Activated CD4-positive, alpha-beta T cell treated with anti-CD3 and anti-CD28 coated beads for 24 hours (primary cell): ENCODE measurements around the gene SPATA31C1.
"Not testable (repeated sequence)": the region's sequence is repeated elsewhere in the genome, so short reads cannot be mapped to it uniquely, and the experiment has no call there.

ENCODE experiments used
- DNase-seq, 2 donors: peaks; one replicate each; pipeline ENCODE4 v3.0.0-alpha.2; 2020; ENCODE audit warnings: low read depth in 2 of 2

SPATA31C1 gene

DNA sequence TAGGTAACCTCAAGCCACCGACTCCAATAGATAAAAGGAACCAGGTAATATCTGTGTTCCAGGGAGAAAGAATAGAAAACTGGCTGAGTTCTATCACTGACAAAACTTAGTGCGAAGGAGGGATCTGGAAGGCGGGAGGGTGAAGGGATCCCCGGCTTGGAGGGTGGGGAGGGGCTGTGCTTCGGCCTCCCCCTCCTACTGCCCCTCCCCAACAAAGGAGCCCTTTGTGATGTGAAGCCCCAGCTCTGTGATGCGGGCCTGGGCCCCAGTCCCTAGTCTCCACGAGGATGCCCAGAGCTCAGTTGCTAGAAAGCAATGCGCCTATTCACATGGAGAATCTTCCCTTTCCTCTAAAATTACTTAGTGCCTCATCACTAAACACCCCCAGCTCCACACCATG is at the start of gene SPATA31C1:
Gene SPATA31C1, plus strand, starts transcription at position 301 of the 400 bp plus-strand sequence.
- DNase-seq: not testable (repeated sequence)

GRCh38 chr9:87868175-87868574 is 49.6 kb upstream of the SPATA31C1 start:
- no peak for DNase-seq

GRCh38 chr9:87868635-87869034 is 49.1 kb upstream of the SPATA31C1 start:
- DNase-seq: no peak

DNA sequence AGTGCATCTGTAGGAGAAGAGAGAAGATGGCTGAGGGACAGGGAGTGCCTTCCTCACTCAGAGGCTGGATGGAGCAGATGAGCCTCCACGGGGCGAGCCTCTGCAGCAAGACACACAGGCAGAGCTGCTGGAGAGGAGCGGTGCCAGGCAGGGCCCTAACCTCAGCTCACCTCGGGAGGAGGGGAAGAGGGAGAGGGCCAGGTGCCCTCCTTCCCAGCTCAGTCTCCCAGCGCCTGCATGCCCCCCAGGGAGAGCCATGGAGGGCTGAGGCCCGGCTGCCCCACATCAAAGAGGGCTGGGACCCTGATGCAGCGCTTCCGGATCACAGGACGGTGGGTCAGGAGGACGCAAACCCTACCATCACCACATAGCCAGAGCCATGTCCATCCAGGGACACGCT is 48.7 kb upstream of the SPATA31C1 start:
- no peak for DNase-seq

GRCh38 chr9:87871425-87872078 is 46.2 kb upstream of the SPATA31C1 start:
- no peak for DNase-seq

DNA sequence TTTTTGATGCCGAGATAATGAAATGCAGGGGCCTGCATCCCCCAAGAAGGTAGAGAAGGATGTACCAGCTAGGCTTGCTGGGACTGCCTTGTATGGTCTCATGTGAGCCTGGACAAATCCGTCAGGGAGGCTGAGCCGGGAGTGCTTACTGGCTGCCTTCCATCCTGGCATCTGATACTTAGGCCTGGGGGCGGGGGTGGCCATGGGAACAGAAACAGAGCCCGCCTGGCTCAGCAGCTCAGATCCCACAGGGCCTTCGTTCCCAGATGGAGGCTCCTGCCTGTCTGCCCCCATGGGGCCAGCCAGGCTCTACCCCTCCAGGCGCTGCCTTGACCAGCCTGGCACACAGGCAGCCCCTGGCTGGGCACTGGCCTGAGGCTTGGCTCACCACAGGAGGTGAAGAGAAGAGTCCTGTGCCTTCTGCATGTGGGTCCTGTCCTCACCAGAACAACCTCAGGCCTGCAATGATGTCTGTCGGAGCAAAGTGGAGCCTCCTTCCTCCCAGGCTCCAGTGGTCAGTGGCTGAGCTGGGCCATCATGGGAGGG is 45.6 kb upstream of the SPATA31C1 start:
- DNase-seq: no peak

GRCh38 chr9:87873607-87874303 is 44.0 kb upstream of the SPATA31C1 start:
- no peak for DNase-seq

GRCh38 chr9:87874304-87874623 is 43.5 kb upstream of the SPATA31C1 start:
- no peak for DNase-seq

DNA sequence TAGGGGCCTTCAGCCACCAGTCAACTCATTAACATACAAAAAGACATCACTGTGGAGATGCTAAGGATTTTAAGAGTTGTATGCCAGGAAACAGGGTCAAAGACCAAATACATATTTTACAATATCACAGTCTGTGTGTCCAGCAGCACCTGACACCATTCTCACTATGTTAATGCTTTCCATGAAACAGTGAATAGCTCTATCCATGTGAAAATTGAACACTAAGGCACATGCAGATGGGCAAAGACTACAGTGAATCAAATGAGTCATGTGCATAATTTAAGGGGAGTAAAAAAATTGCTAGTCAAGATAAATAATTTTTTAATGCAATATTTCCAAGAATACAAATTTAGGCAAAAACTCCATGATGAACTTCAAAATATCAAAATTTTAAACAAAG is 42.7 kb upstream of the SPATA31C1 start:
- no peak for DNase-seq

DNA sequence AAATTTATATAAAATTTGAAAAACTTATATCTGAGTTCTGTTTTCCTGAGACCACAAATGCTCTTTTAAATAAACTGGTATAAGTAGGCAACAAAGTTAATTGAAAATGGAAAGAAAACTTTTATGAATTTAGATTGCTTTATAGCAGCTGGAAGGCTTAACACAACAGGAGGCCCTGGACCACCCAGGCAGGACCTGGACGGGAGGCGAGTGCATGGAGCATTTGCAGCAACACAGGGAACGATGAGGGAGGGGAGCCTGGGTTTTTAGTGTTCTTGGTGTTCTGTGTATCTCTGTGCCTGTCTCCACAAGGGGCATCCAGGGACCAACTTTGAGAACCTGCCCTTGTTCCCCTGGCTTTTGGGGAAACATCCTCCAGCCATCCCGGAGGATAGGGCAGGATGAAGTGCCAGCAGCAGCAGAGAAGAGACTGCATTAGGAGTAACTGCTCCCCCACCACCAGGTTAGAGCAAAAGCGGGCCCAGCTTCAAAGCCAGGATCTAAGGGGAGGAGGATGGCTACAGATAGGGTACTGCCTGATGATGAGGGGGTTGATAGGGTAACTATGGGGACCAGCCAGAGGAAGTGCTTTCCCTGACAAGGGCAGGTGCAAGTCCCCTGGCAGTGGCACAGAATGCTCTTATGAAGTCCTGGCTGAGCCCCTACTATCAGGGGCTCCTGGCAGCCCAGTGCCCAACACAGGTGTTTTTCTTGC is 41.8 kb upstream of the SPATA31C1 start:
- no peak for DNase-seq

DNA sequence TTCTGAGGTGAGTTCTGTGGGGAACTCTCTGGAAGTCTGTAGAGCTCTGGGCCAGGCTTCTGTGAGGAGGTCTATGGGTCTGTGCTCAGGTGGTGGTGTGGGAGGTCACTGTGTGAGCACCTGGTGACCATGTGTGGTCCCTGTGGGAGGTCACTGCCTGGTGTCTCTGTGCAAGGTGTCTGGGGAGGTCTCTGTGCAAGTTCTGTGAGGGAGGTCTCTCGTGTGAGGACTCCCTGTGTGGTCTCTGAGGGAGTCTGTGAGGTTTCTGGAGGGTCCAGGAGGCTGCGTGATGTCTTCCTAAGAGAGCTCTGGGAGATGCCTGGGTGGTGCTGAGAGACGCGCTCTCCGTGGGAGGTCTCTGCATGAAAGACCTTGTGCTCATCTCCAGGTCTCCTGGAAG is 41.1 kb upstream of the SPATA31C1 start:
- DNase-seq: no peak

GRCh38 chr9:87878989-87879511 is 38.7 kb upstream of the SPATA31C1 start:
- DNase-seq: no peak

DNA sequence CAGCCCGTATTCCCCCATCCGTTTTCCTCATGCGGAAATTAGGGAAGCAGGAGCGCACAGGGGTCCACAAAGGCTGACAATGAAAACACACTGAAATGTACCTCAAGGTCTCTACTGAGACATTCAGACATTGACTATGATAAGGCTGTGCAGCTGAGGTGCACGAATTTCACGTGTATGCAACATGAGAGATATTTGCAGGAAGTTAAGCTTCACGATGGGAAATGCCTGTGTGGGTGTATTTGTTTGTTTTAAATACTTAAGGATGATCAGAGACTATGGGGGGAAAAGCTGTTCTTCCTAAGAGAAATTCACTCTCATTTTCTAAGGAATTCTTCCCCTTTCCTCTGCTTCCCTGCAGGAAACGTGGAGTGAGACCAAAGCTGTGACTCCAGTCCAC is 37.6 kb upstream of the SPATA31C1 start:
- no peak for DNase-seq

DNA sequence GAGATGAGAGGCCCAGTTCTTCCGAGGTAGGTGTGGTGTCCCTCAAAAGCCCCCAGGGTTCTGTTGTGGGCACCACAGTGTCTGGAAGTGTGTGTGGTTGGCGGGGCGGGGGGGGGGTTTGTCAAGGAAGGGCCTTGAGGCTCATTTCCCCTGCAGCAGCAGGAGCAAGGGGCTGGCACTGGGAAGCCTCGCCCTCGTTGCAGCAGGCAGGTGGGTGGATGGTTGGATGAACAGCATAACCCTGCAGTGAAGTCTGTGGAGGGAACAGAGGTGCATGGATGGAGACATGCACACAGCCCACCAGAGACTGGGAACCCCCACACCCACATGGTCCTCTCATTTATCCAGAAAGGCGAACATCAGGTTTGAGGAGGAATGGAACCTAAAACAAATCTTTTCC is 37.1 kb upstream of the SPATA31C1 start:
- DNase-seq: no peak

GRCh38 chr9:87882627-87883026 is 35.1 kb upstream of the SPATA31C1 start, which contains the start of gene SPATA31E1:
Gene SPATA31E1 (plus strand): TSS chr9:87882877. CDS start chr9:87882892, 15 bp downstream.
- no peak for DNase-seq

GRCh38 chr9:87883274-87883673 is 34.5 kb upstream of the SPATA31C1 start:
- no peak for DNase-seq

GRCh38 chr9:87883990-87884389 is 33.8 kb upstream of the SPATA31C1 start:
- no peak for DNase-seq

GRCh38 chr9:87884578-87885459 is 32.9 kb upstream of the SPATA31C1 start:
- DNase-seq: no peak

GRCh38 chr9:87885484-87886189 is 32.1 kb upstream of the SPATA31C1 start:
- DNase-seq: no peak

DNA sequence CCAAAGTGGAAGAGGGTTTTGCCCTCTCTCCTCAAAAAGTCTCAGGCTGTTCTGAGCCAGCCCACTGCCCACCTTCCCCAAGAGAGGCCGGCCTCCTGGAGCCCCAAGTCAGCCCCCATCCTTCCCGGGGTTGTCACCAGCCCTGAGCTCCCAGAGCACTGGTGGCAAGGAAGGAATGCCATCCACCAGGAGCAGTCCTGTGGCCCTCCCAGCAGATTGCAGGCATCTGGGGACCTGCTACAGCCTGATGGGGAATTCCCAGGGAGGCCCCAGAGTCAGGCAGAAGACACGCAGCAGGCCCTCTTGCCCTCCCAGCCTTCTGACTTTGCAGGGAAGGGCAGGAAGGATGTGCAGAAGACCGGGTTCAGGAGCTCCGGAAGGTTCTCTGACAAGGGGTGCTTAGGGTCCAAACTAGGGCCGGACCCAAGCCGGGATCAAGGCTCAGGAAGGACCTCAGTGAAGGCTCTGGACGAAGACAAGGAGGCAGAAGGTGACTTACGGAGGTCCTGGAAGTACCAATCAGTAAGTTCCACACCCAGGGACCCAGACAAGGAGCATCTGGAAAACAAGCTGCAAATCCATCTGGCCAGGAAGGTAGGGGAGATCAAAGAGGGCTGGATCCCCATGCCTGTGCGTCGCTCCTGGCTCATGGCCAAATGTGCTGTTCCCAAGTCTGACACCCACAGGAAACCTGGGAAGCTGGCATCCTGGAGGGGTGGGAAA is 31.4 kb upstream of the SPATA31C1 start:
- DNase-seq: no peak
